ACC112 (cell line): ENCODE measurements around the gene ARHGDIG.

Experiments
- H2AFZ ChIP-seq: fragments of 200-600 bp; sonication (generic); one replicate; pipeline ENCODE4 v1.6.0; 2017; ENCODE audit warnings: antibody characterized with exemption, low read length; ENCODE audit not compliant: unreplicated experiment
- H3K27ac ChIP-seq: fragments of 200-600 bp; sonication (generic); 2 replicates; pipeline ENCODE4 v1.5.1; 2014; ENCODE audit warnings: low read depth, mild to moderate bottlenecking, antibody characterized with exemption, low read length, moderate library complexity
- H3K27me3 ChIP-seq: fragments of 200-600 bp; sonication (generic); 2 replicates; pipeline ENCODE4 v1.6.1; 2014; ENCODE audit warnings: mild to moderate bottlenecking, antibody characterized with exemption, low read length, moderate library complexity, mixed read lengths; ENCODE audit not compliant: insufficient read depth
- H3K36me3 ChIP-seq: fragments of 200-600 bp; sonication (generic); 2 replicates; pipeline ENCODE4 v1.6.1; 2016; ENCODE audit warnings: mild to moderate bottlenecking, antibody characterized with exemption, low read length, moderate library complexity, mixed read lengths; ENCODE audit not compliant: insufficient read depth
- H3K4me1 ChIP-seq: fragments of 200-600 bp; sonication (generic); one replicate; pipeline ENCODE4 v1.6.1; 2016; ENCODE audit warnings: low read length, mixed read lengths; ENCODE audit not compliant: insufficient read depth, unreplicated experiment, control insufficient read depth
- H3K4me3 ChIP-seq: fragments of 200-600 bp; sonication (generic); 2 replicates; pipeline ENCODE4 v1.5.1; 2014; ENCODE audit warnings: mild to moderate bottlenecking, low read depth, low read length
- H3K79me2 ChIP-seq: fragments of 200-600 bp; sonication (generic); one replicate; pipeline ENCODE4 v1.6.0; 2016; ENCODE audit warnings: low read length; ENCODE audit not compliant: control insufficient read depth, unreplicated experiment, insufficient read depth

Gene ARHGDIG

DNA sequence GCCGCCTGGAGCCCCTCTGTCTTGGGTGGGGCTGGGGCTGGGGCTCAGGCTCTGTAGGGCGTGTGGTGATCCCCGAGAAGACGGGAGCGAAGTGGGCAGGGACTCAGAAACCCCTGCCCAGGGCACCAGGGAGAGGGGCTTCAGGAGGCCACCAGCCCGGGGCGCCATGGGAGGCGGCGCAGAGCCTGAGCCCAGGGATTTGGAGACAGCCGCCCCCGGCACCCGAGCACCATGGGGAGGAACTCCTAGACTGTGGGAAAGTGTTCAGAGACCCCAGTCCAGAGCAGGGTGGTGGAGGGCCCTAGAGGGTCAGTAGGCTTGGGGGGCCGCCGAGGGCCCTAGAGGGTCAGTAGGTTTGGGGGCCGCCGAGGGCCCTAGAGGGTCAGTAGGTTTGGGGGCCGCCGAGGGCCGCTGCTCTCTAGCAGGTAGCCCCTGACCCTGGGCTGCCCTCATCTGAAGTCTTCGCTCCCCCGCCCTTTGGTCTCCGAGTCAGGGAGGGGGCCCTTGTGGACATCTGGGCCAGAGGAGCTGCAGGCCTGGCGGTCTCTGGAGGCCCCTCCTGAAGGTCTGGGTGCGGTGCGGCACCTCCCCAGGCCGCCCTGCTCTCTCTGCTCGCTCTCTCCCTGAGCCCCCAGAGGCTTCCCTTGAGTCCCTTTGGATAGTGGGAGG, 734 bp downstream of the ARHGDIG start:
- H3K36me3 ChIP-seq: no peaks in the 10 kb centered on the region
- no peak overlapping the region for H3K27ac ChIP-seq
- no peak overlapping the region for H2AFZ ChIP-seq
- H3K4me1 ChIP-seq: no peaks in the 10 kb centered on the region
- peaks cover 25% of the 10 kb centered on the region for H3K27me3 ChIP-seq
- no peaks in the 10 kb centered on the region for H3K79me2 ChIP-seq
- H3K4me3 ChIP-seq: peak overlapping the region; percentile 56; the same call in 1 of the 2 replicates

GRCh38 chr16:281660-282255, 1.4 kb downstream of the ARHGDIG start:
- Histone ChIP-seq H2AFZ (no peak overlapping the region), H3K27ac (no peak overlapping the region), H3K36me3 (peaks cover 6% of the 10 kb centered on the region; the same call in 1 of the 2 replicates), H3K4me3 (no peak overlapping the region), H3K79me2 (no peaks in the 10 kb centered on the region), H3K4me1 (no peaks in the 10 kb centered on the region), H3K27me3 (peaks cover 25% of the 10 kb centered on the region)

DNA sequence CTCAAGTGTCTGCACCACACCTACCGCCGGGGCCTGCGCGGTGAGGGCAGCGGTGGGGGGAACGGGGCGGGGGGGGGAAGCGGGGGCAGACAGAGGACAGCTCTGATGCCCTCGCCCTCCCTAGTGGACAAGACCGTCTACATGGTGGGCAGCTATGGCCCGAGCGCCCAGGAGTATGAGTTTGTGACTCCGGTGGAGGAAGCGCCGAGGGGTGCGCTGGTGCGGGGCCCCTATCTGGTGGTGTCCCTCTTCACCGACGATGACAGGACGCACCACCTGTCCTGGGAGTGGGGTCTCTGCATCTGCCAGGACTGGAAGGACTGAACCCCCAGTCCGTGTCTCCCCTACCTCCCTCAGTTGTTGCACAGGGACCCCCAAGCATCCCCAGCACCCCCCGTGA, 2.1 kb downstream of the ARHGDIG start:
- H3K4me1 ChIP-seq: no peaks in the 10 kb centered on the region
- H3K27ac ChIP-seq: no peak overlapping the region
- peaks cover 25% of the 10 kb centered on the region for H3K27me3 ChIP-seq
- peaks cover 6% of the 10 kb centered on the region; the same call in 1 of the 2 replicates for H3K36me3 ChIP-seq
- H2AFZ ChIP-seq: no peak overlapping the region
- no peaks in the 10 kb centered on the region for H3K79me2 ChIP-seq
- no peak overlapping the region for H3K4me3 ChIP-seq

DNA sequence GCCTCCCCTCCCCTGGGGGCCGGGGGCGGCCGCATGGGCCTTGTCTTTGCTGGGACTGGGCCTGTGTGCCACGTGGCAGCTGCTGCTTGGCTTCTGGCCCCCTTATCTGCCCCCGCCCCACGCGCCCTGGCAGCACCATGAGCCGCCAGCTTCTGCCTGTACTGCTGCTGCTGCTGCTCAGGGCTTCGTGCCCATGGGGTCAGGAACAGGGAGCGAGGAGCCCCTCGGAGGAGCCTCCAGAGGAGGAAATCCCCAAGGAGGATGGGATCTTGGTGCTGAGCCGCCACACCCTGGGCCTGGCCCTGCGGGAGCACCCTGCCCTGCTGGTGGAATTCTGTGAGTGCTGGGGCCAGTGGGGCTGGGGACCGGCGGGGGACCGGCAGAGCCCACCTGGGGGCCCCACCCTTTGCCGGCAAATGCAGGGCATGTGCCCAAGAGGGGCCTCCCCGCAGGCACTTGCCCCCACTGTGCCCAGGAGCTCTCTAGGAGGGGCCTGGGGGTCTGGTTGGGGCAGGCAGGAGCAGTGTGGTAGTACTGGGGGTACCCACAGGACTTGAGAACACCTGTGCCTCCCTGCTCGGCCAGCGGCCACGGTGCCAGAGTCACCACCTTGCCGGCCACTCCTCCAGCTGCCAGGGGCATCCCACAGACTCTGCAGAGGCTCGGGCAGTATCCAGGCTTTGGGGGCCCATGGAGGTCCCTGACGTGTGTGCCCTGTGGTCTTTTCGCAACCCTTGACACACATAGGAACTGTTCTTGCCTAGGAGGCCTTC, 2.8 kb downstream of the ARHGDIG start, which contains the start of gene PDIA2:
Gene PDIA2, plus strand, starts transcription at position 132 of the 773 bp plus-strand sequence. Its CDS starts 6 bp downstream, at position 138.
- Histone ChIP-seq H3K79me2 (no peaks in the 10 kb centered on the region), H2AFZ (no peak within 1 kb of the TSS), H3K36me3 (peaks cover 6% of the 10 kb centered on the region; the same call in 1 of the 2 replicates), H3K27ac (no peak within 1 kb of the TSS), H3K4me1 (no peaks in the 10 kb centered on the region), H3K27me3 (peaks cover 25% of the 10 kb centered on the region), H3K4me3 (no peak within 1 kb of the TSS)

DNA sequence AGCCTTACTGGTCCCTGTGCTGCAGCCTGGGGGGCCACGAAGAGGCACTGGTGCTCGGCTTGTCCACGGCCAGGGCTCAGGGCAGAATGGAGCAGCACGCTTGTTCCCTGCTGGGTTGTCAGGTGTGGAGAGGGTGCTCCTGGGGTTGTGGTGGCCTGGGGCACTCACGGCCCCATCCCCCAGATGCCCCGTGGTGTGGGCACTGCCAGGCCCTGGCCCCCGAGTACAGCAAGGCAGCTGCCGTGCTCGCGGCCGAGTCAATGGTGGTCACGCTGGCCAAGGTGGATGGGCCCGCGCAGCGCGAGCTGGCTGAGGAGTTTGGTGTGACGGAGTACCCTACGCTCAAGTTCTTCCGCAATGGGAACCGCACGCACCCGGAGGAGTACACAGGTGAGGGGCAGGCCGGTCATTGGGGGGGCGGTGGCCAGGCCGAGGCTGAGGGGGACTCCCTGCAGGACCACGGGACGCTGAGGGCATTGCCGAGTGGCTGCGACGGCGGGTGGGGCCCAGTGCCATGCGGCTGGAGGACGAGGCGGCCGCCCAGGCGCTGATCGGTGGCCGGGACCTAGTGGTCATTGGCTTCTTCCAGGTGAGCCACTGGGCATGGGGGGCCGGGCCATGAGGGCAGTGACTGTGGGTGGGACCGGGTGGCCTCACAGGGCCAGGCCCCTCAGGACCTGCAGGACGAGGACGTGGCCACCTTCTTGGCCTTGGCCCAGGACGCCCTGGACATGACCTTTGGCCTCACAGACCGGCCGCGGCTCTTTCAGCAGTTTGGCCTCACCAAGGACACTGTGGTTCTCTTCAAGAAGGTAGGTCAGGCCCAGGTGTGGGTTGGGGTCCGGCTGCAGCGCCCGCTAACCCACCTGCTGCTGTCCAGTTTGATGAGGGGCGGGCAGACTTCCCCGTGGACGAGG, 4.1 kb downstream of the ARHGDIG start:
- no peak overlapping the region for H3K4me3 ChIP-seq
- H3K79me2 ChIP-seq: no peaks in the 10 kb centered on the region
- no peak overlapping the region for H2AFZ ChIP-seq
- no peak overlapping the region for H3K27ac ChIP-seq
- H3K36me3 ChIP-seq: peaks cover 6% of the 10 kb centered on the region; the same call in 1 of the 2 replicates
- H3K27me3 ChIP-seq: peaks cover 22% of the 10 kb centered on the region
- no peaks in the 10 kb centered on the region for H3K4me1 ChIP-seq

GRCh38 chr16:285146-286055, 5.0 kb downstream of the ARHGDIG start:
- H3K4me1 ChIP-seq: no peaks in the 10 kb centered on the region
- H3K27me3 ChIP-seq: peaks cover 17% of the 10 kb centered on the region
- no peak overlapping the region for H3K27ac ChIP-seq
- no peak overlapping the region for H2AFZ ChIP-seq
- H3K4me3 ChIP-seq: no peak overlapping the region
- no peaks in the 10 kb centered on the region for H3K79me2 ChIP-seq
- H3K36me3 ChIP-seq: peaks cover 6% of the 10 kb centered on the region; the same call in 1 of the 2 replicates

- no peaks in the 10 kb centered on the region for H3K79me2 ChIP-seq
- H3K27ac ChIP-seq: no peak overlapping the region
- H3K27me3 ChIP-seq: peaks cover 5% of the 10 kb centered on the region
- no peaks in the 10 kb centered on the region for H3K4me1 ChIP-seq
- no peak overlapping the region for H3K4me3 ChIP-seq
- no peak overlapping the region for H2AFZ ChIP-seq
- H3K36me3 ChIP-seq: peaks cover 6% of the 10 kb centered on the region; the same call in 1 of the 2 replicates
Observed at GRCh38 chr16:286491-287297, 6.3 kb downstream of the ARHGDIG start.

- H3K4me3 ChIP-seq: no peak overlapping the region
- no peaks in the 10 kb centered on the region for H3K27me3 ChIP-seq
- no peak overlapping the region for H3K27ac ChIP-seq
- no peaks in the 10 kb centered on the region for H3K79me2 ChIP-seq
- H2AFZ ChIP-seq: no peak overlapping the region
- no peaks in the 10 kb centered on the region for H3K4me1 ChIP-seq
- peaks cover 6% of the 10 kb centered on the region; the same call in 1 of the 2 replicates for H3K36me3 ChIP-seq
Observed at GRCh38 chr16:287298-287811, 7.0 kb downstream of the ARHGDIG start.
